GM21526 (cell line): ENCODE data around the gene C11orf24.

Experiments
- ATAC-seq: cut with Tn5 transposase; IDR thresholded peaks from one replicate; pipeline ENCODE4 v1.9.1; 2021; ENCODE audit warnings: moderate library complexity; ENCODE audit not compliant: unreplicated experiment, low FRiP score

Gene C11orf24

GRCh38 chr11:68212421-68213134 is 59.2 kb downstream of the C11orf24 start:
- peak; percentile 42 for ATAC-seq

- no peak for ATAC-seq
Observed at GRCh38 chr11:68211546-68211945, 60.2 kb downstream of the C11orf24 start.
